Measurements from ENCODE around the gene TOP2A. TPM values are rescaled to one million over a fixed set of nuclear protein-coding genes. Genes with fewer than 3 reads are reported as not detected.

The TOP2A gene
- total and polyA plus RNA-seq, 9 of the 15 experiments (the other 6 are each of a cell fraction or from before 2014, with no cell fraction given) = 133 to 347 (median 259) TPM

DNA sequence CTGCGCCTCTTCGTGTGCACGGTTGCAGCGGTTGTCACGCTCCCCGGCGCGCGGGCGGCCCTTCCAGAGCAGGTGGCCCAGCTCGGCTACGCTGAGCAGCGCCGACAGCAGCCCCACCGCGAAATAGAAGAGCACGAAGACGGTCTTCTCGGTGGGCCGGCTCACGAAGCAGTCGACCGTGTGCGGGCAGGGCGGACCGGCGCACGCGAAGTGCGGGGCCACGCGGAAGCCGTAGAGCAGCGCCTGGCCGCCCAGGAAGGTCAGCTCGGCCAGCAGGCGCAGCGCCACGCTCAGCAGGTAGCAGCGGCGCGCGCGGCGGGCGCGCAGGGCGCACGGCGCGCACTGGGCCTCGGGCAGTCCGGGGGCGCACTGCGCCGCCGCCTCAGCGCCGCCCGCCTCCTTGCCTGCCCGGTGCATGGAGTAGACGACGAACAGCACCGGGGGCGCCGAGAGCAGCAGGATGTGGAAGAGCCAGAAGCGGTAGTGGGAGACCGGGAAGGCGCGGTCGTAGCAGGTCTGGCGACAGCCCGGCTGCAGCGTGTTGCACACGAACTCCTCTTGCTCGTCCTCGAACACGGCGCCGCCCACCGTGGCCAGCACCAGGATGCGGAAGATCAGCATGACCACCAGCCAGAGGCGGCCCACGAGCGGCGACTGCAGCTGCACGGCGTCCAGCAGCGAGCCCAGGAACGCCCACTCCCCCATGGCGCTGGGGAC, 54.4 kb downstream of the TOP2A start:
- Histone ChIP-seq H3K9me3 (replicated peaks; ENCODE audit: control insufficient read depth, insufficient read depth, low read depth, low read length) (no peaks in the 10 kb centered on the region), H3K36me3 (ENCODE audit: control insufficient read depth, insufficient read depth, low read length) (no peaks in the 10 kb centered on the region), H3K4me1 (replicated peaks in 1 of 2; ENCODE audit: control insufficient read depth in 2 of 2, insufficient read depth in 2 of 2, low read length in 2 of 2) (peaks cover 3 to 51% of the 10 kb centered on the region in 2 experiments; a peak in 3 of 5 replicates), H4K20me1 (replicated peaks; ENCODE audit: control insufficient read depth, insufficient read depth, low read length) (no peaks in the 10 kb centered on the region), H3K9me1 (ENCODE audit: control insufficient read depth, insufficient read depth, low read length) (no peaks in the 10 kb centered on the region), H3K27me3 (ENCODE audit: control insufficient read depth in 2 of 2, insufficient read depth in 2 of 2, low read length in 2 of 2) (no peaks in the 10 kb centered on the region), H3K4me3 (peak overlapping the region; percentile 58), H3K4me2 (ENCODE audit: insufficient read depth, low read length) (peak overlapping the region; percentile 80), H2AFZ (ENCODE audit: low read depth, low read length) (peak overlapping the region; percentile 87), H3K27ac (ENCODE audit: extremely low read depth, low read depth, low read length) (peak overlapping the region; percentile 68; the same call in 2 of the 3 replicates), H3K79me2 (ENCODE audit: control insufficient read depth, insufficient read depth, low read length) (peaks cover 7% of the 10 kb centered on the region; the same call in 2 of the 3 replicates), H3K9ac (ENCODE audit: insufficient read depth in 1 of 2, low read depth in 2 of 2, low read length in 2 of 2) (peak overlapping the region; percentile 63 to 96; a peak in 3 of 4 replicates)
- FAIRE-seq (no peak), ATAC-seq (peak; percentile 54), DNase-seq (ENCODE audit: extremely low read depth in 1 of 4, low spot score in 3 of 4) (peak; percentile 49 to 71 (median 64))
- ChIA-PET POLR2A (interaction anchor here (0.5 to 1.5 kb wide), 8 partner anchors 13 to 1328 kb away, joined by 3 to 6 read pairs (median 4); partner anchors contain the start of genes SMARCE1 and TOP2A), CTCF (ENCODE audit: low intra/inter-chr PET ratio) (interaction anchor here (0.6 to 1.7 kb wide), 7 partner anchors 53 to 1060 kb away, joined by 3 to 8 read pairs (median 5); no protein-coding TSS in a partner anchor)
- in situ Hi-C loops (cut with MboI) = loop anchor here (5.0 kb wide), 1 partner anchor 174 kb away; no protein-coding TSS in a partner anchor
- WGBS (ENCODE audit: insufficient coverage, low coverage, missing lambda C conversion rate) = 2% methylated on average over 59 of the region's 91 CpGs
- BruUV-seq (replicated peaks) = no TSS peak
- intact Hi-C loops (cut with micrococcal nuclease) = loop anchor here (10.0 kb wide), 1 partner anchor 112 kb away; no protein-coding TSS in a partner anchor
- TF ChIP-seq RBFOX2 (IDR thresholded peaks at IDR 0.05; ENCODE audit: low read depth, low read length) = peak; percentile 67
- TF ChIP-seq SIN3A (IDR thresholded peaks at IDR 0.05; ENCODE audit: borderline replicate concordance in 2 of 2, control insufficient read depth in 1 of 2, low read depth in 2 of 2, low read length in 2 of 2) = 0 out of 4 replicates have a peak, but pooled peaks of 1 of the 2 experiments have one; percentile 14
- TF ChIP-seq, protein P1, sequence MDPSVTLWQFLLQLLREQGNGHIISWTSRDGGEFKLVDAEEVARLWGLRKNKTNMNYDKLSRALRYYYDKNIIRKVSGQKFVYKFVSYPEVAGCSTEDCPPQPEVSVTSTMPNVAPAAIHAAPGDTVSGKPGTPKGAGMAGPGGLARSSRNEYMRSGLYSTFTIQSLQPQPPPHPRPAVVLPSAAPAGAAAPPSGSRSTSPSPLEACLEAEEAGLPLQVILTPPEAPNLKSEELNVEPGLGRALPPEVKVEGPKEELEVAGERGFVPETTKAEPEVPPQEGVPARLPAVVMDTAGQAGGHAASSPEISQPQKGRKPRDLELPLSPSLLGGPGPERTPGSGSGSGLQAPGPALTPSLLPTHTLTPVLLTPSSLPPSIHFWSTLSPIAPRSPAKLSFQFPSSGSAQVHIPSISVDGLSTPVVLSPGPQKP (CRISPR knock-in tag; IDR thresholded peaks at IDR 0.05) = no peak
- 0 out of 4 replicates have a peak, but pooled peaks of 1 of the 2 experiments have one; percentile 1 for TF ChIP-seq KDM4B (IDR thresholded peaks at IDR 0.05; ENCODE audit: borderline replicate concordance in 2 of 2, low read depth in 1 of 2)
- TF ChIP-seq SMAD1 (IDR thresholded peaks at IDR 0.05; ENCODE audit: low read depth, low read length, partially characterized antibody) = no peak
- peak; percentile 53 to 76; a peak in 2 of 4 replicates for TF ChIP-seq NRF1 (conservative IDR thresholded peaks at IDR 0.05 in 1 of 2, IDR thresholded peaks at IDR 0.05 in 1 of 2)
- TF ChIP-seq CCAR2 (IDR thresholded peaks at IDR 0.05; ENCODE audit: low read depth, low read length) = no peak
- TF ChIP-seq EGR1 (conservative IDR thresholded peaks at IDR 0.05) = 0 out of 2 replicates have a peak, but pooled peaks have one; percentile 4
- TF ChIP-seq, protein P2, sequence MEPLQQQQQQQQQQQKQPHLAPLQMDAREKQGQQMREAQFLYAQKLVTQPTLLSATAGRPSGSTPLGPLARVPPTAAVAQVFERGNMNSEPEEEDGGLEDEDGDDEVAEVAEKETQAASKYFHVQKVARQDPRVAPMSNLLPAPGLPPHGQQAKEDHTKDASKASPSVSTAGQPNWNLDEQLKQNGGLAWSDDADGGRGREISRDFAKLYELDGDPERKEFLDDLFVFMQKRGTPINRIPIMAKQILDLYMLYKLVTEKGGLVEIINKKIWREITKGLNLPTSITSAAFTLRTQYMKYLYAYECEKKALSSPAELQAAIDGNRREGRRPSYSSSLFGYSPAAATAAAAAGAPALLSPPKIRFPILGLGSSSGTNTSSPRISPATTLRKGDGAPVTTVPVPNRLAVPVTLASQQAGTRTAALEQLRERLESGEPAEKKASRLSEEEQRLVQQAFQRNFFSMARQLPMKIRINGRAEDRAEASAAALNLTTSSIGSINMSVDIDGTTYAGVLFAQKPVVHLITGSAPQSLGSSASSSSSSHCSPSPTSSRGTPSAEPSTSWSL (CRISPR knock-in tag; IDR thresholded peaks at IDR 0.05; ENCODE audit: borderline replicate concordance) = no peak
- peak; percentile 22 for TF ChIP-seq SMAD4 (CRISPR knock-in tag; conservative IDR thresholded peaks at IDR 0.05)
- TF ChIP-seq PHF8 (IDR thresholded peaks at IDR 0.05; ENCODE audit: borderline replicate concordance, low read length) = peak; percentile 48; the same call in 1 of the 2 replicates
- no peak for TF ChIP-seq MTF1 (CRISPR knock-in tag; IDR thresholded peaks at IDR 0.05; ENCODE audit: borderline replicate concordance)
- peak; percentile 75; the same call in 1 of the 2 replicates for TF ChIP-seq L3MBTL2 (IDR thresholded peaks at IDR 0.05)
- TF ChIP-seq, protein P3, sequence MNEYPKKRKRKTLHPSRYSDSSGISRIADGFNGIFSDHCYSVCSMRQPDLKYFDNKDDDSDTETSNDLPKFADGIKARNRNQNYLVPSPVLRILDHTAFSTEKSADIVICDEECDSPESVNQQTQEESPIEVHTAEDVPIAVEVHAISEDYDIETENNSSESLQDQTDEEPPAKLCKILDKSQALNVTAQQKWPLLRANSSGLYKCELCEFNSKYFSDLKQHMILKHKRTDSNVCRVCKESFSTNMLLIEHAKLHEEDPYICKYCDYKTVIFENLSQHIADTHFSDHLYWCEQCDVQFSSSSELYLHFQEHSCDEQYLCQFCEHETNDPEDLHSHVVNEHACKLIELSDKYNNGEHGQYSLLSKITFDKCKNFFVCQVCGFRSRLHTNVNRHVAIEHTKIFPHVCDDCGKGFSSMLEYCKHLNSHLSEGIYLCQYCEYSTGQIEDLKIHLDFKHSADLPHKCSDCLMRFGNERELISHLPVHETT (CRISPR knock-in tag; conservative IDR thresholded peaks at IDR 0.05 in 1 of 2, IDR thresholded peaks at IDR 0.05 in 1 of 2) = peak in 1 of 2 experiments; percentile 77; a peak in 2 of 4 replicates
- no peak for TF ChIP-seq ELF2 (CRISPR knock-in tag; IDR thresholded peaks at IDR 0.05)
- no peak for TF ChIP-seq TRIM24 (IDR thresholded peaks at IDR 0.05)
